HG03469 (cell line): ENCODE measurements around the gene NXPE4.
"Not testable (repeated sequence)": the region's sequence is repeated elsewhere in the genome, so short reads cannot be mapped to it uniquely, and the experiment has no call there.

Experiments used
- ATAC-seq: cut with Tn5 transposase; IDR thresholded peaks from one replicate; pipeline ENCODE4 v1.9.1; 2021; ENCODE audit warnings: mild to moderate bottlenecking, moderate library complexity, moderate number of reproducible peaks; ENCODE audit not compliant: unreplicated experiment

NXPE4 gene

DNA sequence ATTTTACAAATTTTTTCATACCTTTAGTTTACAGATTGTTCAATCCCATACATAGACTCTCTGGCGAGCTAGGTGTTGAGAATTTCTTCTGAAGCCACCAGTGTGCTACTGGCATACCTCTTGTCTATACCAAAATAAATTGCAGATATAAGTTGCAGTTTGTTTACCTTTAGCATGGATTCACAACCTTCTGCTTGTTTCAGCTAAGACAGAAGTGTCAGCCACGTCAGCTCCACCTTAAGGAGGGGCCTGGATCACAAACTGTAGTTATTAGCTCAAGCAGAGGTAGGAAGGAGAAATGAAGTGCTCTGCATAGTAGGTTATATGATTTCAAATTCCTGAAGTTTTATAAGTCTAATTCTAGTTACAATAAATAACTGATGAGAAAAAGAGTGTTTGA is at the start of gene NXPE4:
NXPE4 (minus strand) TSS at position 216 of the 400 bp plus-strand sequence. CDS start 1,027 bp downstream, outside the sequence.
- ATAC-seq = no peak

DNA sequence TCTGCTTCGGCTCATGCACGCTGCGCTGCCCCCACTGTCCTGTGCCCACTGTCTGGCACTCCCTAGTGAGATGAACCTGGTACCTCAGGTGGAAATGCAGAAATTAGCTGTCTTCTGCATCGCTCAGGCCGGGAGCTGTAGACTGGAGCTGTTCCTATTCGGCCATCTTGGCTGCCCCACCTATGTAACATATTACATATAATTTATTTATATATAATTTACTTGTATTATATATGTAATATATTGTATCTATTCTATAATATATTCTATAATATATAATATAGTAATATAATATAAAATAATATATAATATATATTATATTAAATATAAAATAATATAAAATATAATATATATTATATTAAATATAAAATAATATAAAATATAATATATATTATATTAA is 43.9 kb upstream of the NXPE4 start:
- not testable (repeated sequence) for ATAC-seq

DNA sequence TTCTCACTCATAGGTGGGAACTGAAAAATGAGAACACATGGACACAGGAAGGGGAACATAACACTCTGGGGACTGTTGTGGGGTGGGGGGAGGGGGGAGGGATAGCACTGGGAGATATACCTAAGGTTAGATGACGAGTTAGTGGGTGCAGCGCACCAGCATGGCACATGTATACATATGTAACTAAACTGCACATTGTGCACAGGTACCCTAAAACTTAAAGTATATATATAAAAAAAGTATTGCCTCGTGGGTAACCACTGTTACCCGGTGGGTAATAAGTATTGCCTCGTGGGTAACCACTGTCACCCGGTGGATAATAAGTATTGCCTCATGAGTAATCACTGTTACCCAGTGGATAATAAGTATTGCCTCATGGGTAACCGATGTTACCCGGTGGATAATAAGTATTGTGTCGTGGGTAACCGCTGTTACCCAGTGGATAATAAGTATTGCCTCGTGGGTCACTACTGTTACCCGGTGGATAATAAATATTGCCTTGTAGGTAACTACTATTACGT is 35.9 kb upstream of the NXPE4 start:
- not testable (repeated sequence) for ATAC-seq

DNA sequence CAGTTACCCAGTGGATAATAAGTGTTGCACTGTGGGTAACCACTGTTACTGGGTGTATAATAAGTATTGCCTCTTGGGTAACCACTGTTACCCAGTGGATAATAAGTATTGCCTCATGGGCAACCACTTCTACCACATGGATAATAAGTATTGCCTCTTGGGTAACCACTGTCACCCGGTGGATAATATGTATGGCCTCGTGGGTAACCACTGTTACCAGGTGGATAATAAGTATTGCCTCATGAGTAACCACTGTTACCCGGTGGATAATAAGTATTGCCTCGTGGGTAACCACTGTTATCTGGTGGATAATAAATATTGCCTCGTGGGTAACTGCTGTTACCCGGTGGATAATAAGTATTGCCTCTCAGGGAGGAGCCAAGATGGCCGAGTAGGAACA is 29.7 kb upstream of the NXPE4 start:
- no peak for ATAC-seq

DNA sequence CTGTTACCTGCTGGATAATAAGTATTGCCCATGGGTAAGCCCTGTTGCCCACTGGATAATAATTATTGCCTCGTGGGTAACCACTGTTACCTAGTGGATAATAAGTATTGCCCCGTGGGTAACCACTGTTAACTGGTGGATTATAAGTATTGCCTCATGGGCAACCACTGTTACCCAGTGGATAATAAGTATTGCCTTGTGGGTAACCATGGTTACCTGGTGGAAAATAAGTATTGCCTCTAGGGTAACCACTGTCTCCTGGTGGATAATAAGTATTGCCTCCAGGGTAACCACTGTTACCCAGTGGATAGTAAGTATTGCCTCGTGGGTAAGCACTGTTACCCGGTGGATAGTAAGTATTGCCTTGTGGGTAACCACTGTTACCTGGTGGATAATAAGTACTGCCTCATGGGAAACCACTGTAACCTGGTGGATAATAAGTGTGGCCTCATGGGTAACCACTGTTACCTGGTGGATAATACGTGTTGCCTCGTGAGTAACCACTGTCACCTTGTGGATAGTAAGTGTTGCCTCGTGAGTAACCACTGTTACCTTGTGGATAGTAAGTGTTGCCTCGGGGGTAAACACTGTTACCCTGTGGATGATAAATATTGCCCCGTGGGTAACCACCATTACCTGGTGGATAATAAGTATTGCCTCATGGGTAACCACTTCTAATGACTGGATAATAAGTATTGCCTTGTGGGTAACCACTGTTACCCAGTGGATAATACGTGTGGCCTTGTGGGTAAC is 29.0 kb upstream of the NXPE4 start:
- ATAC-seq = no peak

DNA sequence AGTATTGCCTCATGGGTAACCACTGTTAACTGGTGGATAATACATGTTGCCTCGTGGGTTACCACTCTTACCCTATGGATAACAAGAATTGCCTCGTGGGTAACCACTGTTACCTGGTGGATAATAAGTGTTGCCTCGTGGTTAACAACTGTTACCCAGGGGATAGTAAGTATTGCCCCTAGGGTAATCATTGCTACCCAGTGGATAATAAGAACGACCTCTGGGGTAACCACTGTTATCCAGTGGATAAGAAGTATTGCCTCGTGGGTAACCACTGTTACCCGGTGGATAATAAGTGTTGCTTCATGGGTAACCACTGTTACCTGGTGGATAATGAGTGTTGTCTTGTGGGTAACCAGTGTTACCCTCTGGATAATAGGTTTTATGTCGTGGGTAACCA is 28.1 kb upstream of the NXPE4 start:
- no peak for ATAC-seq

DNA sequence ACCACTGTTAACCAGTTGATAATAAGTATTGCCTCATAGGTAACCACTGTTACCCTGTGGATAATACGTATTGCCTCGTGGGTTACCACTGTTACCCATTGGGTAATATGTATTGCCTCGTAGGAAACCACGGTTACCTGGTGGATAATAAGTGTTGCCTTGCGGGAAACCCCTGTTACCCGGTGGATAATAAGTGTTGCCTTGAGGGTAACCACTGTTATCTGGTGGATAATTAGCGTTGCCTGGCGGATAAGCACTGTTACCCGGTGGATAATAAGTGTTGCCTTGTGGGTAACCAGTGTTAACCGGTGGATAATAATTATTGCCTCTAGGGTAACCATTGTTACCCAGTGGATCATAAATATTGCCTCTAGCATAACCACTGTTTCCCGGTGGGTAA is 27.3 kb upstream of the NXPE4 start:
- no peak for ATAC-seq

DNA sequence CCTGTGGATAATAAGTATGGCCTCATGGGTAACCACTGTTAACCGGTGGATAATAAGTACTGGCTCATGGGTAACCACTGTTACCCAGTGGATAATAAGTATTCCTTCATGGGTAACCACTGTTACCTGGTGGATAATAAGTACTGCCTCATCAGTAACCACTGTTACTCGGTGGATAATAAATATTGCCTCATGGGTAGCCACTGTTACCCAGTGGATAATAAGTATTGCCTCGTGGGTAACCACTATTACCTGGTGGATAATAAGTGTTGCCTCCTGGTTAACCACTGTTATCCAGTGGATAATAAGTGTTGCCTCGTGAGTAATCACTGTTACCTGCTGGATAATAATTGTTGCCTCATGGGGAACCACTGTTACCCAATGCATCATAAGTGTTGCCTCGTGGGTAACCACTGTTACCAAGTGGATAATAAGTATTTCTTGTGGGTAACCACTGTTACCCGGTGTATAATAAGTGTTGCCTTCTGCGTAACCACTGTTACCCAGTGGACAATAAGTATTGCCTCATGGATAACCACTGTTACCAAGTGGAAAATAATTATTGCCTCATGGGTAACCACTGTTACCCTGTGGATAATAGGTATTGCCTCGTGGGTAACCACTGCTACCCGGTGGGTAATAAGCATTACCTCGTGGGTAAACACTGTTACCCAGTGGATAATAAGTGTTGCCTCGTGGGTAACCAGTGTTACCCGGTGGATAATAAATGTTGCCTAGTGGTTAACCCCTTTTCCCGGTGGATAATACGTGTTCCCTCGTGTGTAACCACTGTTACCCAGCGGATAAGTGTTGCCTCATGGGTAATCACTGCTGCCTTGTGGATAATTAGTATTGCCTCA is 26.6 kb upstream of the NXPE4 start:
- ATAC-seq = no peak

DNA sequence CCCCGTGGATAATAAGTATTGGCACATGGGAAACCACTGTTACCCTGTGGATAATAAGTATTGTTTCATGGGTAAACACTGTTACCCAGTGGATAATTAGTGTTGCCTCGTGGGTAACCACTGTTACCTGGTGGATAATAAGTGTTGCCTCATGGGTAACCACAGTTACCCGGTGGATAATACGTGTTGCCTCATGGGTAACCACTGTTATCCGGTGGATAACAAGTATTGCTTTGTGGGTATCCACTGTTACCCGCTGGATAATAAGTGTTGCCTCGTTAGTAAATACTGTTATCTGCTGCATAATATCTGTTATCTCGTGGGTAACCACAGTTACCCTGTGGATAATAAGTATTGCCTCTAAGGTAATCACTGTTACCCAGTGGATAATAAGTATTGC is 25.5 kb upstream of the NXPE4 start:
- ATAC-seq = no peak

DNA sequence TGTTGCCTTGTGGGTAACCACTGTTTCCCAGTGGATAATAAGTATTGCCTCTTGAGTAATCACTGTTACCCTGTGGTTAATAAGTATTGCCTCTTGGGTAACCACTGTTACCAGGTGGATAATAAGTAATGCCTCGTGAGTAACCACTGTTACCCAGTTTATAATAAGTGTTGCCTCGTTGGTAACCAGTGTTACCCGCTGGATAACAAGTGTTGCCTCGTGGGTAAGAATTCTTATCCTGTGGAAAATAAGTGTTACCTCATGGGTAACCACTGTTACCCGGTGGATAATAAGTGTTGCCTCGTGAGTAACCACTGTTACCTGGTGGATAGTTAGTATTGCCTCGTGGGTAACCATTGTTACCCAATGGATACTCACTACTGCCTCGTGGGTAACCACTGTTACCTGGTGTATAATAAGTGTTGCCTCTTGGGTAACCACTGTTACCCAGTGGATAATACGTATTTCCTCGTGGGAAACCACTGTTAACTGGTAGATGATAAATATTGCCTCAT is 24.1 kb upstream of the NXPE4 start:
- ATAC-seq = no peak

DNA sequence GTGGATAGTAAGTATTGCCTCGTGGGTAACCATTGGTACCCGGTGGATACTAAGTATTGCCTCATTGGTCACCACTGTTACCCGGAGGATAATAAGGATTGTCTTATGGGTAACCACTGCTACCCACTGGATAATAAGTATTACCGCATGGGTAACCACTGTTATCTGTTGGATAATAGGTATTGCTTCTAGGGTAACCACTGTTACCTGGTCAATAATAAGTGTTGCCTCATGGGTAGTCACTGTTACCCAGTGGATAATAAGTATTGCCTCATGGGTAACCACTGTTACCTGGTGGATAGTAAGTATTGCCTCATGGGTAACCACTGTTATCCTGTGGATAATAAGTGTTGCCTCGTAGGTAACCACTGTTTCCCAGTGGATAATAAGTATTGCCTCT is 22.6 kb upstream of the NXPE4 start:
- ATAC-seq = no peak

DNA sequence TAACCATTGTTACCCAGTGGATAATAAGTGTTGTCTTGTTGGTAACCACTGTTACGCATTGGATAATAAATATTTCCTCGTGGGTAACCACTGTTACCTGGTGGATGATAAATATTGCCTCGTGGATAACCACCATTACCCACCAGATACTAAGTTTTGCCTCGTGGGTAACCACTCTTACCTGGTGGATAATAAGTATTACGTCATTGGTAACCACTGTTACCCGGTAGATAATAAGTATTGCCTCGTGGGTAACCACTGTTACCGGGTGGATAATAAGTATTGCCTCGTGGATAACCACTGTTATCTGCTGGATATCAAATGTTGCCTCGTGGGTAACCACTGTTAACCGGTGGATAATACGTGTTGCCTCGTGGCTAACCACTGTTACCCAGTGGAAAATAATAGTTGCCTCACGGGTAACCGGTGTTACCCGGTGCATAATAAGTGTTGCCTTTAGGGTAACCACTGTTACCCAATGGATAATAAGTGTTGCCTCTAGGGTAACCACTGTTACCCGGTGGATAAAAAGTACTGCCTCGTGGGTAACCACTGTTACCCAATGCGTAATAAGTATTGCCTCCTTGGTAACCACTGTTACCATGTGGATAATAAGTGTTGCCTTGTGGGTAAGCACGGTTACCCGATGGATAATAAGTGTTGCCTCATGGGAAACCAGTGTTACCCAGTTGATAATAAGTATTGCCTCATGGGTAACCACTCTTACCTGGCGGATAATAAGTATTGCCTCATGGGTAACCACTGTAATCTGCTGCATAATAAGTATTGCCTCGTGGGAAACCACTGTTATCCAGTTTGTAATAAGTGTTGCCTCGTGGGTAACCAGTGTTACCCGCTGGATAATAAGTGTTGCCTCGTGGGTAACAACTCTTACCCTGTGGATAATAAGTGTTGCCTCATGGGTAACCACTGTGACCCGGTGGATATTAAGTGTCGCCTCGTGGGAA is 21.9 kb upstream of the NXPE4 start:
- ATAC-seq = no peak

DNA sequence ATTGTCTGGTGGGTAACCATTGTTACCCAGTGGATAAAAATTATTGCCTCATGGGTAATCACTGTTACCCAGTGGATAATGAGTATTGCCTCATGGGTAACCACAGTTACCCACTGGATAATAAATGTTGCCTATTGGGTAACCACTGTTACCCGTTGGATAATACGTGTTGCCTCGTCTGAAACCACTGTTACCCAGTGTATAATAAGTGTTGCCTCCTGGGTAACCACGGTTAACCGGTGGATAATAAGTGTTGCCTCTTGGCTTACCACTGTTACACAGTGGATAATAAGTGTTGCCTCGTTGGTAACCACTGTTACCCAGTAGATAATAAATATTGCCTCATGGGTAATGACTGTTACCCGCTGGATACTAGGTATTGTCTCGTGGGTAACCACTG is 20.9 kb upstream of the NXPE4 start:
- no peak for ATAC-seq

DNA sequence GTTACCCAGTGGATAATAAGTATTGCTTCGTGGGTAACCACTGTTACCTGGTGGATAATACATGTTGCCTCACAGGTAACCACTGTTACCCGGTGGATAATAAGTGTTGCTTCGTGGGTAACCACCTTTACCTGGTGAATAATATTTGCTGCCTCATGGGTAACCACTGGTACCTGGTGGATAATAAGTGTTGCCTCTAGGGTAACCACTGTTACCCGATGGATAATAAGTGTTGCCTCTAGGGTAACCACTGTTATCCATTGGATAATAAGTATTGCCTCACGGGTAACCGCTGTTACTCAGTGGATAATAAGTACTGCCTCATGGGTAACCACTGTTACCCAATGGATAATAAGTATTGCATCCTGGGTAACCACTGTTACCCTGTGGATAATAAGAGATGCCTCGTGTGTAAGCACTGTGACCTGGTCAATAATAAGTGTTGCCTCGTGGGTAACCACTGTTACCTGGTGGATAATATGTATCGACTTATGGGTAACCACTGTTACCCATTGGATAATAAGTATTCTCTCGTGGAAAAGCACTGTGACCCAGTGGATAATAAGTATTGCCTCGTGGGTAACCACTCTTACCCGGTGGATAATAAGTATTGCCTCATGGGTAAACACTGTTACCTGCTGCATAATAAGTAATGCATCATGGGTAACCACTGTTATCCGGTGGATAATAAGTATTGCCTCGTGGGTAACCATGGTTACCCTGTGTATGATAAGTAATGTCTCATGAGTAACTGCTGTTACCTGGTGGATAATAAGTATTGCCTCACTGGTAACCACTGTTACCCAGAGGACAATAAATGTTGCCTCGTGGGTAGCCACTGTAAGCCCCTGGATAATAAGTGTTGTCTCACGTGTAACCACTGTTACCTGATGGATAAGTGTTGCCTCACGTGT is 20.1 kb upstream of the NXPE4 start:
- ATAC-seq = no peak

DNA sequence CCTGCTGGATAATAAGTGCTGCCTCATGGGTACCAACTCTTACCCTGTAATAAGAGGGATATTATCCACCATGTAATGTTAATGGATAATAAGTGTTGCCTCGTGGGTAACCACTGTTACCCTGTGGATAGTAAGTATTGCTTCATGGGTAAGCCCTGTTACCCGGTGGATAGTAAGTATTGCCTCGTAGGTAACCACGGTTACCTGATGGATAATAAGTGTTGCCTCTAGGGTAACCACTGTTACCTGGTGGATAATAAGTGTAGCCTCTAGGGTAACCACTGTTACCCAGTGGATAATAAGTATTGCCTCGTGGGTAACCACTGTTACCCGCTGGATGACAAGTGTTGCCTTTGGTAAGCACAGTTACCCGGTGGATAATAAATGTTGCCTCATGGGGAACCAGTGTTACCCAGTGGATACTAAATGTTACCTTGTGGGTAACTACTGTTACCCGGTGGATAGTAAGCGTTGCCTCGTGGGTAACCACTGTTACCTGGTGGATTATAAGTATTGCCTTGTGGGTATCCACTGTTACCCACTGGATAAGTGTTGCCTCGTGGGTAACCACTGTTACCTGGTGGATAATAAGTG is 18.6 kb upstream of the NXPE4 start:
- no peak for ATAC-seq

DNA sequence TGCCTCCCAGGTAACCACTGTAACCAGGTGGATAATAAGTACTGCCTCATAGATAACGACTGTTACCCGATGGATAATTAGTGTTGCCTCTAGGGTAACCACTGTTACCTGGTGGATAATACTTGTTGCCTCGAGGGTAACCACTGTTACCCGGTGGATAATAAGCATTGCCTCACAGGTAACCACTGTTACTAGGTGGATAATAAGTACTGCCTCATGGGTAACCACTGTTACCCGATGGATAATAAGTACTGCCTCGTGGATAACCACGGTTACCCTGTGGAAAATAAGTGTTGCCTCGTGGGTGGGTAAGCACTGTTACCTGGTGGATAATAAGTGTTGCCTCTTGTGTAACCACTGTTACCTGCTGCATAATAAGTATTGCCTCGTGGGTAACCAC is 17.5 kb upstream of the NXPE4 start:
- ATAC-seq = not testable (repeated sequence)

DNA sequence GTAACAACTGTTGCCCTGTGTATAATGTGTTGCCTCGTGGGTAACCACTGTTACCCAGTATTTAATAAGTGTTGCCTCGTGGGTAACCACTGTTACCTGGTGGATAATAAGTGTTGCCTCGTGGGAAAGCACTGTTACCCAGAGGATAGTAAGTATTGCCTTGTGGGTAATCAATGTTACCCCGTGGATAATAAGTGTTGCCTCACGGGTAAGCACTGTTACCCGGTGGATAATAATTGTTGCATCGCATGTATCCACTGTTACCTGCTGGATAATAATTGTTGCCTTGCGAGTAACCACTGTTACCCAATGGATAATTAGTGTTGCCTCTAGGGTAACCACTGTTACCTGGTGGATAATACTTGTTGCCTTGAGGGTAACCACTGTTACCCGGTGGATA is 17.1 kb upstream of the NXPE4 start:
- ATAC-seq = no peak

DNA sequence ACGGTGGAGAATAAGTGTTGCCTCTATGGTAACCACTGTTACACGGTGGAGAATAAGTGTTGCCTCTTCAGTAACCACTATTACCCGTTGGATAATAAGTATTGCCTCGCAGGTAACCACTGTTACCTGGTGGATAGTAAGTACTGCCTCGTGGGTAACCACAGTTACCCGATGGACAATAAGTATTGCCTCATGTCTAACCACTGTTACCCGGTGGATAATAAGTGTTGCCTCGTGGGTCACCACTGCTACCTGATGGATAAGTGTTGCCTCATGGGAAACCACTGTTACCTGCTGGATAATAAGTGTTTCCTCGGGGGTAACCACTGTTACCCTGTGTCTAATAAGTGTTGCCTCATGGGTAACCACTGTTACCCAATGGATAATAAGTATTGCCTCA is 16.6 kb upstream of the NXPE4 start:
- not testable (repeated sequence) for ATAC-seq
